NCI-H2081 treated with DMSO at 0.1 percent for 48 hours (cell line): ENCODE measurements around the gene GNA12.
"Not testable (repeated sequence)": the region's sequence is repeated elsewhere in the genome, so short reads cannot be mapped to it uniquely, and the experiment has no call there.

Source experiments
- DNase-seq: peaks from one replicate; lab custom pipeline; 2025; lab: John Stamatoyannopoulos, UW

The GNA12 gene

DNA sequence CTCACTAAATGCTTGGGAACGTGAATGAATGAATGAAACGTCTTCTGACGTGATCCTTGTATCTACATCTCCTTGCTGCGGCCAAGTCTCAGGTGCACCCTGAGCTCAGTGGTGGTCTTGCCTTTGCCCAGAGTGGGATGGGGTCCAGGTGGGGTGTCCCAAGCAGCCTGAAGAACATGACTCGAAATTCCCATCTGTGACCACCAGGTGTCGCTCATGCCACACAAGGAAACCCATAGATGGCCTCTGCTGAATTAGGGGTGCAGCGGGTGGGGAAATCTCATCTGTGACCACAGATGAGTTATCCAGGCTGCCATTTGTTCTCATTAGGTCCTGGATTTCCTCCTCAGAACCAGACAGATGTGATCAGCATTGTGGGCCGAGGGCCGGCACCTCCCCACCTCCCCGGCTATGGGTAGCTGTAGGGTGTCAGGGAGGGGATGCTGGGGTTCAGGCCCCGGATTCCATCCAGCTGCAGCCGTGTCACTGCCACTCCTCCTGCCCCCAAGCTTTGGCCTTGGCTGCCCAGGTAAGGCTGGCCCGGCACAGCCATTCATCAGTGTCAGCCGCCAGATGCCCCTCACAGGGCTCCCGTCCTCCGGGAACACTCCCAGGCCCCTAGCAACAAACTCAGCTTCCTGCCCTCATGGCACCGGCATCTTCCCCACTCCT lies 21.0 kb upstream of the GNA12 start:
- no peak for DNase-seq

DNA sequence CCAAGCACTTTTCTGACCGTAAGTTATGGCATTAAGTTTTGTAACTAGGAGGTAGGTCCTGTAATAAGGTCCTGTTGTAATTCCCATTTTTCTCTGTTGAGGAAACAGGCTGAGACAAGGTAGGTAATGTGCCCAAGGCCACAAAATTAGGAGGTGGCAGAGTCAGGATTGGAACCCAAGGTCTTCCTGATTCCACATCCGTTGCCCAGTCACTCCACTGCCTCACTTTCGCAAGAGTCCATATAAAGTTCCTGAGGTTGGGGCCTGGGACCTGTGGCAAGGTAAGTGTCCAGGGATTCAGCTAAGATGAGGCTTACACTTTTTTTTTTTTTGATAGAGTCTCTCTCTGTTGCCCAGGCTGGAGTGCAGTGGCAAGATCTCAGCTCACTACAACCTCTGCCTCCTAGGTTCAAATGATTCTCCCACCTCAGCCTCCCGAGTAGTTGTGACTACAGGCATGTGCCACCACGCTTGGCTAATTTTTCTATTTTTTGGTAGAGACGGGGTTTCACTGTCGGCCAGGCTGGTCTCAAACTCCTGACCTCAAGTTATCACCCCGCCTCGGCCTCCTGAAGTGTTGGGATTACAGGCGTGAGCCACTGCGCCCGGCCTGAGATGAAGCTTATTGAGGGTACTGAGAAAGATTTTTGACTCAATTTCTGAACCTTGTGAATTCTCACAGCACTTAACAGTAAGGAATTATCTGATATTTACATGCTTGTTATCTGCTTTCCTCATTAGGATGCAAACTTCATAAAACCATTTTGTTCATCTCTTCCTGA lies 20.3 kb upstream of the GNA12 start:
- DNase-seq = no peak

DNA sequence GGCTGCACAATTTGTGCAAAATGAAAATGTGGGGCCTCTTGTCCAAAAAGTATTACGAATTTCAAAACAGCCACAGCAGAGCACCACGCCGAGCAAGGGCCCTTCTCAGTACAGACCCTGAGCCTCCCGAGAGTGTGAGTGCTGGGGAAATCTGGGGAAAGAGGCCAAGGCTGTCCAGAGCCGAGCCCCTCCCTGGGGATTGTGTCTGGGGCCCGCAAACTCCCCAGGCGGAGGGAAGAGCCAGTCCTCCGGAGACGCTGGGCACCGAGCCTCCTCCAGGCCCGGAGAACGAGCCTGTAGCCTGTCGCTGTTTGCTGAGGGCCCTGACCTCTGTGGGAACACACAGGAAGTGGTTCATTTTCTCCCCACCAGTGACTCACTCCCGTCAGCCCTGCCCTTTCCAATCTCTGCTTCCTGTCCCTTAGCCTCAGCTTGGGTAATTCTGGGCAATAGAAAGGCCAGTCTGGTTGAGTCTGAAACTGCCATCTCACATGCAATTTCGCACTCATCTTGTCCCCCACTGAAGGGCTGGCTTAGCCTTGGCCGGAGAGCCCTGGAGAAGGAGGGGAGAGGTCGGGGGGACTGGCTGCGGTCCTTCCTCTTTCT lies 19.5 kb upstream of the GNA12 start:
- DNase-seq = no peak

DNA sequence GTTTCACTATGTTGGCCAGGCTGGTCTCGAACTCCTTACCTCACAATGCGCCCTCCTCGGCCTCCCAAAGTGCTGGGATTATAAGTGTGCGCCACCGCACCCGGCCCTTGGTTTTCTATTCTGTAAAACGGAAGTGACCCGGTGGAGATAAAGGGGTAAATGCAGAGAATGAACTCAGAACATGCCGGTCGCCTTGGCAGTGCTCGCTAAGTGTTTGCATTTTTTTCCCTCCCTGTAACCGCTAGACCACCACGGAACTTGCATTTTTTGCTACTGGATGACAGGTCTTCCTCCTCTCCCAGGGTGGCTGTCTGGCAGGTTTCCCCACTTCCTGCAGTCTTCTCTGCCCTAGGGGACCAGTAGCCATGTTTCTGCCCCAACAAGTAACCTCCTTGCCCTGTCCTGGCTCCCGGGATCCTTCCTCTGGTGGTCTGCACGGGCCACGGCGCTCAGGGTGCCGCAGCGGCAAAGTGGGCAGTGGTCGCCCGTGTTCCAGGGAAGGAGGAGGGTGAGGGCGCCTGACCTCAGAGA lies 18.8 kb upstream of the GNA12 start:
- DNase-seq = no peak

DNA sequence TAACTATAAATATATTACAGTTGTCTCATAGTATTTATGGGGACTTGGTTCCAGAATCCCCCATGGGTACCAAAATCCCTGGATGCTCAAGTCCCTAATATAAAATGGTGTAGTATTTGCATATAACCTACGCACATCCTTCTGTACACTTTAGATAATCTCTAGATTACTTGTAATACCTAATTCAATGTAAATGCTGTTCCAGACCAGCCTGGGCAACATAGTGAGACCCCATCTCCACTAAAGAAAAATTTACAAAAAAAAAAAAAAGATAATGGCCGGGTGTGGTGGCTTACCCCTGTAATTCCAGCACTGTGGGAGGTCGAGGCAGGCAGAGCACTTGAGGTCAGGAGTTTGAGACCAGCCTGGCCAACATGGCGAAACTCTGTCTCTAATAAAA lies 17.4 kb upstream of the GNA12 start:
- no peak for DNase-seq

DNA sequence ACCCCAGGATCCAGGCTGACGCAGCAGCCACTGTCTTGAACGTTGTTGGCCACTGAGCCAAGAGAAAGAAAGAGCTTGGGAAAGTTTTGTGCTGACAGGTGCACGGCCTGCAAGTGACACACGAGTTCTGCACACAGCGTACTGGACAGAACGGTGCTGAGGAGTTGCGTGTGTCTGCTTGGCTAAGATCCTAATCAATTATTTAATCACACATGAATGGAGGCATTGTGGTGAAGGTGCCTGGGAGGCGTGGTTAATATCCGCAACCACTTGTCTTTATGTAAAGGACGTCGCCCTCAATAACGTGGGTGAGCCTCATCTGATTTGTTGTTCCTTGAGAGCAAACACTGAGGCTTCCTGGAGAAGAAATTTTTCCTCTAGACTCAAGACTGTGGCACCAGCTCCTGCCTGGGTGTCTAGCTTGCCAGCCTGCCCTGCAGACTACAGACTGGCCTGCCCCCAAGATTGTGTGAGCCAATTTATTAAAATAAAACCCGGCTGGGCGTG lies 16.6 kb upstream of the GNA12 start:
- DNase-seq = no peak

DNA sequence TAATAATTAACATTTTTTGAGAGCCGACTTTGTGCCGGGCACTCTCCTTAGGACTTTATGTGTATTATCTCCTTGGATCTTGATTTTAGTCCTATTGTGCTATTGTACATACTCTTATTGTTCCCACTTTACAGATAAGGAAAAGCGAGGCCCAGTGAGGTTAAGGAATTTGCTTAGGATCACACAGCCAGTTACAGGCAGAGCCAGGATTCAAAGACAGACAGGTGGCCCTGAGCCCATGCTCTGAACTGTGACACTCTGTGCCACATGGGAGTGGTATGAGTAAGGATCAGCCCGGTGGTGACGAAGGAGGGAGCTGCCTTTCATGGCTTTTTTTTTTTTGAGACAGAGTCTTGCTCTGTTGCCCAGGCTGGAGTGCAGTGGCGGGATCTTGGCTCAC lies 15.8 kb upstream of the GNA12 start:
- no peak for DNase-seq

DNA sequence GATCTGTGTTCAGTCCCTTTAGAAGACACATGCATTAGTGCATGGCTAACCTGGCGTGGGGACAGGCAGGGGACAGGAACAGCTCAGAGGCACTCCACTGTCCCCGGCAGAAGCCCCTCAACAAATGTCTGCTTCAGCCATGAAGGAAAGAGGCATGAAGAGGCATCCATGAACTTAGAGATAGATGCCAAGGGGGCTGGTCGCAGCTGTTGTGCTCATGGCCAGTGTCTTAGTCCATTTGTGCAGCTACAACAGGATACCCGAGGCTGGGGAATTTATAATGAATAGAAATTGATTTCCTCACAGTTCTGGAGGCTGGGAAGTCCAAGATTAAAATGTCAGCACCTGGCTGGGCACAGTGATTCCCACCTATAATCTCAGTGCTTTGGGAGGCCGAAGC lies 14.5 kb upstream of the GNA12 start:
- DNase-seq = no peak

DNA sequence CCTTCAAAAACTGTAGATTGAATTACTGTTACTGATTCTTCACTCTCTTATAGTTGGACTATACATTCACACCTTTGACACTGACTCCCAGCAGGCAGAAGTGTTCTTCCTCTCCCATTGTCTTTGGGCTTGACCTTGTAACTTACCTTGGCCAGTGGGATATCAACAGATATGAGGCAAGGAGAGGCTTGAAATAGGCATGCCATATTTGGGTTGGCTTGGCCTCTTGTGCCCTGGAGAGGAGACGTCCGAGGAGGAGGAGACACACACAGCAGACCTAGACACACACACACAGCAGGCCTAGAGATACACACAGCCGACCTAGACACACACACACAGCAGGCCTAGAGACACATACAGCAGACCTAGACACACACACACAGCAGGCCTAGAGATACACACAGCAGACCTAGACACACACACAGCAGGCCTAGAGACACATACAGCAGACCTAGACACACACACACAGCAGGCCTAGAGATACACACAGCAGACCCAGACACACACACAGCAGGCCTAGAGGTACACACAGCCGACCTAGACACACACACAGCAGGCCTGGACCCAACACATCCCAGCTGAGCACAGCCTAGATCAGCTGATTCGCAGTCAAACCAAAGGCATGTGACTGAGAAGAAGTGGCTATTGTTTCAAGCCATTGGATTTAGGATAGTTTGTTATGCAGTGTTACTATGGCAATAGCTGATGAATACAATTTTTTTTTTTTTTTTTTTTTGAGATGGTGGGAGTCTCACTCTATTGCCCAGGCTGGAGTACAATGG lies 12.5 kb upstream of the GNA12 start:
- no peak for DNase-seq

DNA sequence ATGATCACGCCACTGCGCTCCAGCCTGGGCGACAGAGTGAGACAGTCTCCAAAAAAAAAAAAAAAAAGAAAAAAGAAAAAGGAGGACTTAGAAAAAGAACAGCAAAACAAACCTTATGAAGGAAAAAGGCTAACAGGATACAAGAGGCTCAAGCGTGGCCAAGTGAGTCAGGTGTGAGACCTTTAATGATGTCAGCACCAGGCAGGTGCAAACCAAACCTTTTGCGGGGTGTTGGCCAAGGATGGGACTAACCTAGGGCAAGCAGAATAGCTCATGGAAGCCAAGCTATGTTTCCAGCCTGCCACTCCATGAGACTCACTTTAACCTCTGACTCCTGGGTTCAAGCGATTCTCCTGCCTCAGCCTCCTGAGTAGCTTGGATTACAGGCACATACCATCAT lies 11.3 kb upstream of the GNA12 start:
- no peak for DNase-seq

DNA sequence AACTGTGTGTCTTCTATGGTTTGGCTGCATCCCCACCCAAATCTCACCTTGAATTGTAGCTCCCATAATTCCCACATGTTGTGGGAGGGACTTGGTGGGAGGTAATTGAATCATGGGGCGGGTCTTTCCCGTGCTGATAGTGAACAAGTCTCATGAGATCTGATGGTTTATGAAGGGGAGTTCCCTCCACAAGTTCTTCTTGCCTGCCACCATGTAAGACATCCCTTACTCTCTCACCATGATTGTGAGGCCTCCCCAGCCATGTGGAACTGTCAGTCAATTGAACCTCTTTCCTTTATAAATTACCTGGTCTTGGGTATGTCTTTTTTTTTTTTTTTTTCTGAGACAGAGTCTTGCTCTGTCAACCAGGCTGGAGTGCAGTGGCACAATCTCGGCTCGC lies 9.4 kb upstream of the GNA12 start:
- not testable (repeated sequence) for DNase-seq

DNA sequence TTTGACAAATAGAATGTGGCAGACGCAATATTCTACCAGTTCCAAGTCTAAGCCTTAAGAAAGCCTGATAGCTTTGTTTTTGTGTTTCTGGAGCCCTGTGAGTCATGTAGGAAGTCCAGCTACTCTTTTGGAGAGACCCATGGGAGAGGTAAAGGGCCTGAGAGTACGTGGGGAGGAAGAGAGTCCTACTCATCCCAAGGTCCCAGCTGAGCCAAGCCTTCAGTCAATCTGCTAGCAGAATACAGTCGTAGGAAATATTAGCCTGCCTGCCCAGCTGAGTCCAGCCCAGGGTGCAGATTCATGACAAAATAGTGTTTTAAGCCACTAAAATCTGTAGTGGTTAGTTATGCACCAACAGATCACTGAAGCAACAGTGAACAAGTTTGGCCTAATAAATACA lies 9.0 kb upstream of the GNA12 start:
- DNase-seq = no peak

DNA sequence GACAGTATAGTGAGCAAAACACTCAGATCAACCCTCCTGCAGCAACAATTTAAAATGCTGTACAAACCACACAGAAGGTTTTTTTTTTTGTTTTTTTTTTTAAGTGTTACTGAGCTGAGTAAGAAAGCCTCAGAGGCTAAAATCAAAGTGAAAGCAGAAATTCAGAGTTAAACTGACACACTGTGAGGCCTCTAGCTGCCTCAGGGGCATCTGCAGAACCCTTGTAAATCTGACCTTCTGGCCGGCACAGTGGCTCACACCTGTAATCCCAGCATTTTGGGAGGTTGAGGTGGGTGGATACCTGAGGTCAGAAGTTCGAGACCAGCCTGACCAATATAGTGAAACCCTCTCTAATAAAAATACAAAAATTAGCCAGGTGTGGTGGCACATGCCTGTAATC lies 7.4 kb upstream of the GNA12 start:
- no peak for DNase-seq

DNA sequence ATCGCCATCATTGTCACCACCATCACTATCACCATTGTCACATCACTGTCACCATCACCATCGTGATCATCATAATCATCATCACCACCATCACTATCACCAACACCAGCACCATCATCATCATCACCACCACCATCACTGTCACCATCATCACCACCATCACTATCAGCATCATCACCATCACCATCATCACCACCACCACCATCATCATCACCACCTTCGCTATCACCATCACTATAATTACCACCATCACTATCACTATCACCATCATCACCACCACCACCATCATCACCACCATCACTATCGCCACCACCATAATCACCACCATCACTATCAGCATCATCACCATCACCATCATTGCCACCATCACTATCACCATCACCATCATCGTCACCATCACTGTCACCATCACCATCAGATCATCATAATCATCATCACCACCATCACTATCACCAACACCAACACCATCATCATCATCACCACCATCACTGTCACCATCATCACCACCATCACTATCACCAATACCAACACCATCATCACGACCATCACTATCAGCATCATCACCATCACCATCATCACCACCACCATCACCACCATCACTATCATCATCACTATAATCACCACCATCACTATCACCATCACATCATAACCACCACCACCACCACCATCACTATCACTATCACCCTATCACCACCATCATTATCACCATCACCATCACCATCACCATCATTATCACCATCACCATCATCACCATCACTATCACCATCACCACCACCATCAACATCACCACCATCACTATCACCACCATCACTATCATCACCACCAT lies 6.0 kb upstream of the GNA12 start:
- DNase-seq = no peak

DNA sequence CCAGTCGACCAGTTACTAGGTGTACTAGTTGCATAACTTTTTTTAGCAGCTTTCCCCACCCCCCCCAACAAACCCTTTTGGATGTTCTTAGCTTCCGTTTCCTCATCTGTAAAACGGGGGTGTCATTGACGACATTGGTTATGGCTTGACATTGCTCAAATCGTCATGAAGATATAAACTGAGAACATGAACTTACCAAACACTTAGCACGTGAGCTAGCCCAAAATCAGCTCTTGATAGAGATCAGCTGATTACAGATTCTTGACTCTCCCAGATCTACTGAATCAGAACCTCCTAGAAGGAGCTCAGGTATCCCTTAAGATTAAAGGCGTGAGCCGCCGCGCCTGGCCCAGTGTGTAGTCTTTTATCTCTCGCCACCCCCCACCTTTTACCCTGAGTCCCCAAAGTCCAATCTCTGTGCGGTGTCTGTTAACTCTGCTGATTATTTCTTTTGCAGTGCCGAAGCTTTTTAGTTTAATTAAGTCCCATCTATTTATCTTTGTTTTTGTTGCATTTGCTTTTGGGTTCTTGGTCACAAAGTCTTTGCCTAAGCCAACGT lies 1.0 kb upstream of the GNA12 start:
- DNase-seq = no peak

DNA sequence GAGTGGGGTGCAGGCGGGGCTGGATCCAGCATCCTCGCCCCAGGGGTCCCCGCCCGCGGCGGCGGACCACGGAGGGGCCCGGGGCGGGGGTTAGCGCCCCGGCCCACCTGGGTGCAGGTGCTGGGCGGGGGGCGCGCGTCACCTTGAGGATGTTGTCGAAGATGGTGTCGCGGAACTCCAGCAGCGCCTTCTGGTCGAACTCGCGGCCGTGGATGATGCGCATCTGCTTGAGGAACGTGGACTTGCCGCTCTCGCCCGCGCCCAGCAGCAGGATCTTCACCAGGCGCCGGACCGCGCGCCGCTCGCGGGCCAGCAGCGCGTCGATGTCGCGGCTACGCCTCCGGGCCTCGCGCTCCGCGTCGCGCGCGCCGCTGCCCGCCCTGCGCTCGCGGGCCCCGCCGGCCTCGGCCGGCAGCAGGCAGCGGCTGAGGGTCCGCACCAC lies 376 bp downstream of the GNA12 start:
- DNase-seq = no peak

DNA sequence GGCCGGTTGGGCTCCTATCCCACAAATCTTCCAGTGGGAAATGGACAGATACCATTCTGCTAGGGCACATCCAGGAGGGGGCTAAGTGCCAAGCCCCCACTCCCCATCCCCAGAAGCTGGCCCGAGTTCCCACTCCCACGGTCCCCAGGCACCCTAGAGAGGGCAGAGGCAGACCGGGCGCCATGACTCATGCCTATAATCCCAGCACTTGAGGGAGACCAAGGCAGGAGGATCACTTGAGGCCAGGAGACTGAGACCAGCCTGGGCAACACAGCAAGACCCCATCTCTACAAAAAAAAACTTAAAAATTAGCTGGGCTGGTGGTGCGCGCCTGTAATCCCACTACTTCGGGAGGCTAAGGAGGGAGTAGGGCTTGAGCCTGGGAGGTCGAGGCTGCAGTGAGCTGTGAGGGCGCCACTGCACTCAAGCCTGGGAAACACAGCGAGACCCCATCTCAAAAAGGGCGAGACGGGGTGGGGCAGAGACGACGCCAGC lies 870 bp downstream of the GNA12 start:
- no peak for DNase-seq

DNA sequence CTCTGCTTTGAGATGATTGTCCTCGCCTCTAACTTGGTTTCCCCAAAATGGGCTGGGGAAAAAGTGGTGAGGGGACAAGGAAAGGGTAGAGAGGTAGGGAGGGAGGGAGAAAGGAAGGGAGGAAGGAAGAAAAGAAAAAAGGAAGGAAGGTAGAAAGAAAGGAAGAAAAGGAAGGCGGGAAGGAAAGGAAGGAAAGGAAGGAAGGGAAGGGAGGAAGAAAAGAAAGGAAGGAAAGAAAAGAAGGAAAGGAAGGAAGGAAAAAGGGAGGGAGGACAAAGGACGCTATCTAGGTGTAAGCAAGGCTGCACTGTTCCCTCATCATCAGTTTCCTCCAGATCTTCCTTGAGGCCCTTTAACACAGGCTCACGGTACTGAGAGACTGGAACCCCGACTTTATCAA lies 2.2 kb downstream of the GNA12 start:
- no peak for DNase-seq

DNA sequence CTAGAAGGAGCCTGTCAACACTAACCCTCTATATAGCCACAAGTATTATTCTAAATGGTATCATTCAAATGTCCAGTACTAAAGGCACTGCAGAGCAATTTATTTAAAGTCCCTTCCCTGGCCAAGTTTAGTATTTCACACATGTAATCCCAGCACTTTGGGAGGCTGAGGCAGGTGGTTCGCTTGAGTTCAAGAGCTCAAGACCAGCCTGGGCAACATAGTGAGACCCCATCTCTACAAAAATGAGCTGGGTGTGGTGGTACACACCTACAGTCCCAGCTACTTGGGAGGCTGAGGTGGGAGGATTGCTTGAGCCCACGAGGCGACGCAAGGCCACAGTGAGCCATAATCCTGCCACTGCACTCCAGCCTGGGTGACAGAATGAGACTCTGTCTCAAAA lies 3.6 kb downstream of the GNA12 start:
- DNase-seq = no peak

DNA sequence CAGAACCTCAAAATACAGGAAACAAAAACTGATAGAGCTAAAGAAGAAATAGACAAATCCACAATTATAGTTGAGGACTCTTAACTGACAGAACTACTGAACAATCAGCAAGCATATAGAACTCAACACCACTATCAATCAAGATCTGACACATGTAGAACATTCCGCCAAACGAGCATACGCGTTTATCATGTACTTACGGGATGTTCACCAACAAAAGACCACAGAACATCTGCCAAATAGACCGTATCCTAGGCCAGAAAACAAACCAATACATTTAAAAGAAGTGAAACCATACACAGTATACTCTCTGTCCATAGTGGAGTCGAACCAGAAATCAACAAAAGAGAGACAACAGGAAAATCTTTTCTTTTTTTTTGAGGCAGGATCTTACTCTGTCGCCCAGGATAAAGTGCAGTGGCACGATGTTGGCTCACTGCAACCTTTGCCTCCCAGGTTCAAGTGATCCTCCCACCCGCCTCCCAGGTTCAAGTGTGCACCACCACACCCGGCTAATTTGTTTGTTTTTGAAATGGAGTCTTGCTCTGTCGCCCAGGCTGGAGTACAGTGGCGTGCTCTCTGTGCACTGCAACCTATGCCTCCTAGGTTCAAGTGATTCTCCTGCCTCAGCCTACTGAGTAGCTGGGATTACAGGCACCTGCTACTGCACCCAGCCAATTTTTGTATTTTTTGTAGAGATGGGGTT lies 5.1 kb downstream of the GNA12 start:
- DNase-seq = no peak
